ENCODE results near the gene NOB1.

NOB1 gene

GRCh38 chr16:69727916-69728270, 26.8 kb downstream of the NOB1 start:
- no peak for DNase-seq (ENCODE audit: low read depth)
- TF ChIP-seq CTCF (conservative IDR thresholded peaks at IDR 0.05; ENCODE audit: low read depth, low read length) = no peak
- no peak overlapping the region for H3K4me3 ChIP-seq (ENCODE audit: low read length)

GRCh38 chr16:69726313-69727060, 28.2 kb downstream of the NOB1 start, which contains the start of gene NQO1:
Gene NQO1 (minus strand): TSS chr16:69726560. CDS start chr16:69726439, 121 bp downstream.
- DNase-seq (ENCODE audit: low read depth) = peak; percentile 85
- no peak for TF ChIP-seq CTCF (conservative IDR thresholded peaks at IDR 0.05; ENCODE audit: low read depth, low read length)
- peak within 1 kb of the TSS; percentile 66 for H3K4me3 ChIP-seq (ENCODE audit: low read length)

- TF ChIP-seq CTCF (conservative IDR thresholded peaks at IDR 0.05; ENCODE audit: low read depth, low read length) = no peak
- DNase-seq (ENCODE audit: low read depth) = no peak
- peak overlapping the region; percentile 66 for H3K4me3 ChIP-seq (ENCODE audit: low read length)
Measured at GRCh38 chr16:69725480-69726312, 29.0 kb downstream of the NOB1 start.

GRCh38 chr16:69724981-69725479, 29.7 kb downstream of the NOB1 start:
- no peak for TF ChIP-seq CTCF (conservative IDR thresholded peaks at IDR 0.05; ENCODE audit: low read depth, low read length)
- H3K4me3 ChIP-seq (ENCODE audit: low read length) = no peak overlapping the region
- DNase-seq (ENCODE audit: low read depth) = no peak

GRCh38 chr16:69724414-69724873, 30.3 kb downstream of the NOB1 start:
- no peak for DNase-seq (ENCODE audit: low read depth)
- no peak overlapping the region for H3K4me3 ChIP-seq (ENCODE audit: low read length)
- no peak for TF ChIP-seq CTCF (conservative IDR thresholded peaks at IDR 0.05; ENCODE audit: low read depth, low read length)

GRCh38 chr16:69721441-69721957, 33.2 kb downstream of the NOB1 start:
- no peak for TF ChIP-seq CTCF (conservative IDR thresholded peaks at IDR 0.05; ENCODE audit: low read depth, low read length)
- DNase-seq (ENCODE audit: low read depth) = no peak
- H3K4me3 ChIP-seq (ENCODE audit: low read length) = no peak overlapping the region
